K562 (cell line): ENCODE measurements around the gene IL1B. TPM values are rescaled to one million over a fixed set of nuclear protein-coding genes. Genes with fewer than 3 reads are reported as not detected.
A peak's percentile ranks its signal among the peaks of the same experiment; 100 is the strongest.

Experiments
- BRD4 ChIP-seq: fragments of 200-600 bp; sonication (generic); IDR thresholded peaks from 2 replicates; pipeline ENCODE4 v1.6.1; 2017; ENCODE audit warnings: inconsistent platforms
- EP400 ChIP-seq: fragments of 450-650 bp; IDR thresholded peaks from 2 replicates; pipeline ENCODE4 v1.6.1; 2017; ENCODE audit warnings: antibody characterized with exemption, mild to moderate bottlenecking, moderate library complexity
- GATAD2B ChIP-seq: fragments of 450-650 bp; IDR thresholded peaks from 2 replicates; pipeline ENCODE4 v1.6.1; 2017; ENCODE audit warnings: mild to moderate bottlenecking, borderline replicate concordance
- HOXB6 ChIP-seq: fragments of 250-450 bp; sonication (Bioruptor Pico); IDR thresholded peaks from 2 replicates; pipeline ENCODE4 v1.5.1; 2022; ENCODE audit warnings: mild to moderate bottlenecking, borderline replicate concordance
- L3MBTL2 ChIP-seq: fragments of 450-650 bp; IDR thresholded peaks from 2 replicates; pipeline ENCODE4 v1.6.1; 2016; ENCODE audit warnings: mild to moderate bottlenecking, moderate library complexity
- RFX5 ChIP-seq: IDR thresholded peaks from 2 replicates; pipeline ENCODE4 v1.6.1; 2011; ENCODE audit warnings: low read depth, mild to moderate bottlenecking, improper control_type of control experiment, low read length
- RUNX1 ChIP-seq: sonication (generic); IDR thresholded peaks from 2 replicates; pipeline ENCODE4 v1.6.1; 2016; ENCODE audit warnings: antibody characterized with exemption, low read depth
- ZFP1 ChIP-seq: fragments of 450-650 bp; formaldehyde crosslinking; IDR thresholded peaks from 2 replicates; pipeline ENCODE4 v1.4.0; 2020; ENCODE audit warnings: mild to moderate bottlenecking, mixed read lengths
- ZKSCAN1 ChIP-seq: fragments of 150-350 bp; IDR thresholded peaks from 2 replicates; pipeline ENCODE4 v1.6.1; 2016; ENCODE audit warnings: low read depth, low read length
- ZNF780A ChIP-seq: fragments of 250-450 bp; sonication (Bioruptor Pico); IDR thresholded peaks from 2 replicates; pipeline ENCODE4 v1.5.0; 2021; ENCODE audit warnings: mild to moderate bottlenecking
- polyA plus RNA-seq, 8 experiments: library from polyadenylated mRNA; depleted of rRNA in 4 of 8; stranded (reverse) in 5 of 8; unstranded in 3 of 8; fragments of >200 nt; fragmentation: Nextera tagmentation in 2 of 8; fragmentation: Illumina TruSeq in 1 of 8; extraction: Ambion mirVana in 2 of 8; extraction: Trizol in 1 of 8; gene quantifications; 2 replicates each; pipeline versions ENCODE4 v1.2.1 to v1.2.3, GENCODE V29; 2011 to 2014; ENCODE audit warnings: inconsistent platforms in 1 of 8, missing spikeins in 1 of 8
- total RNA-seq, 7 experiments: library from RNA; depleted of rRNA in 6 of 7; stranded (reverse); fragments of >200 nt in 6 of 7; fragmentation: Illumina TruSeq in 2 of 7; extraction: Trizol in 2 of 7; gene quantifications; 2 replicates each; pipeline versions ENCODE4 v1.2.1 to v1.2.3, GENCODE V29; 2011 to 2021; ENCODE audit warnings: low replicate concordance in 1 of 7
- TF ChIP-seq, protein P1 (sequence below): sonication (generic); formaldehyde crosslinking; IDR thresholded peaks from 2 replicates; pipeline ENCODE4 v1.8.0; 2022; ENCODE audit warnings: mild to moderate bottlenecking, missing genetic modification reagents
- TF ChIP-seq, protein P2 (sequence below), 2 experiments: fragments of 450-650 bp; formaldehyde crosslinking in 1 of 2; IDR thresholded peaks; 2 replicates each; pipeline versions ENCODE4 v1.4.0 to v1.6.1; 2014 to 2020; ENCODE audit warnings: mild to moderate bottlenecking in 2 of 2, borderline replicate concordance in 1 of 2, low read depth in 1 of 2
- TF ChIP-seq, protein P3 (sequence below): fragments of 250-450 bp; sonication (Bioruptor Pico); IDR thresholded peaks from 2 replicates; pipeline ENCODE4 v1.5.0; 2022; ENCODE audit warnings: mild to moderate bottlenecking
- TF ChIP-seq, protein P4 (sequence below): sonication (generic); formaldehyde crosslinking; IDR thresholded peaks from 2 replicates; pipeline ENCODE4 v1.8.0; 2022; ENCODE audit warnings: mild to moderate bottlenecking, missing genetic modification reagents

Gene IL1B
- total and polyA plus RNA-seq, 9 of the 15 experiments (the other 6 are each of a cell fraction or from before 2014, with no cell fraction given), result 0.29 TPM; not detected in 8

DNA sequence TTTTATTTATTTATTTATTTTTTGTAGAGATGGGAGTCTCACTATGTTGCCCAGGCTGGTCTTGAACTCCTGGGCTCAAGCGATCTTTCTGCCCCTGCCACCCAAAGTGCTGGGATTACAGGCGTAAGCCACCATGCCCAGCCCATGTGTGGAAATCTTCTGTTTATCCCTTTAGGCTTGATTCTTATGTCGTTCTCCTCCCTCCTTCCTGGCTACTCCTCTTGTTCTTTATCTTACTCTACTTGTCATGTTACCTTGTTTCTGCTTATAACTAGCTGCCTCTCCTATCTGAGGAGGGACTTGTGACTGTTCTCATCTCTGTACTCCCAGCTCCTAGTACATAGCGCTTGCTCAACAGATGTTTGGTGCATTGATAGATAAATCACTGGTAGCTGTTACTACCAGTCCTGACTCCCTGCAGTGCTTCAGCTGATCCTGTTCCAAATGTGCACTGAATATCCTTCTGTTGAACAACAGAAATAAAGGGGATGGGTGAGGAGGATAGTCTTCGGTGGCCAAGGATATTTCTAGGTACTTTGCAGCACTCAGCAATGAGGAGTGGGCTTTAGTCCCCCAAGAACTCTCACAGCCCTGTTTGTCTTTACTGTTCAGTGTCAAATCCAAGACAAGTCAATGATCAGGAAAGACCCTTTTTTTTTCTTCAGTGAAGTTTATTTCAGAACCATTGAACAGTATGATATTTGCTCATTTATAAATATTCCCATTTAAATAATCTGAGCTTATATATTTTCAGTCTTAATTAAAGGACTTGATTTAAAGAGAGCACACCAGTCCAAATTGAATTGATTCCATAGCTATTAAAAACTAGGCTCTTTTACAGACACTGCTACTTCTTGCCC, 7.2 kb downstream of the IL1B start (continued):
- TF ChIP-seq, protein P1, sequence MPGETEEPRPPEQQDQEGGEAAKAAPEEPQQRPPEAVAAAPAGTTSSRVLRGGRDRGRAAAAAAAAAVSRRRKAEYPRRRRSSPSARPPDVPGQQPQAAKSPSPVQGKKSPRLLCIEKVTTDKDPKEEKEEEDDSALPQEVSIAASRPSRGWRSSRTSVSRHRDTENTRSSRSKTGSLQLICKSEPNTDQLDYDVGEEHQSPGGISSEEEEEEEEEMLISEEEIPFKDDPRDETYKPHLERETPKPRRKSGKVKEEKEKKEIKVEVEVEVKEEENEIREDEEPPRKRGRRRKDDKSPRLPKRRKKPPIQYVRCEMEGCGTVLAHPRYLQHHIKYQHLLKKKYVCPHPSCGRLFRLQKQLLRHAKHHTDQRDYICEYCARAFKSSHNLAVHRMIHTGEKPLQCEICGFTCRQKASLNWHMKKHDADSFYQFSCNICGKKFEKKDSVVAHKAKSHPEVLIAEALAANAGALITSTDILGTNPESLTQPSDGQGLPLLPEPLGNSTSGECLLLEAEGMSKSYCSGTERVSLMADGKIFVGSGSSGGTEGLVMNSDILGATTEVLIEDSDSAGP, result no peak
- TF ChIP-seq RFX5, result no peak
- TF ChIP-seq ZFP1 (CRISPR knock-in tag), result no peak
- no peak for TF ChIP-seq HOXB6
- TF ChIP-seq, protein P2, sequence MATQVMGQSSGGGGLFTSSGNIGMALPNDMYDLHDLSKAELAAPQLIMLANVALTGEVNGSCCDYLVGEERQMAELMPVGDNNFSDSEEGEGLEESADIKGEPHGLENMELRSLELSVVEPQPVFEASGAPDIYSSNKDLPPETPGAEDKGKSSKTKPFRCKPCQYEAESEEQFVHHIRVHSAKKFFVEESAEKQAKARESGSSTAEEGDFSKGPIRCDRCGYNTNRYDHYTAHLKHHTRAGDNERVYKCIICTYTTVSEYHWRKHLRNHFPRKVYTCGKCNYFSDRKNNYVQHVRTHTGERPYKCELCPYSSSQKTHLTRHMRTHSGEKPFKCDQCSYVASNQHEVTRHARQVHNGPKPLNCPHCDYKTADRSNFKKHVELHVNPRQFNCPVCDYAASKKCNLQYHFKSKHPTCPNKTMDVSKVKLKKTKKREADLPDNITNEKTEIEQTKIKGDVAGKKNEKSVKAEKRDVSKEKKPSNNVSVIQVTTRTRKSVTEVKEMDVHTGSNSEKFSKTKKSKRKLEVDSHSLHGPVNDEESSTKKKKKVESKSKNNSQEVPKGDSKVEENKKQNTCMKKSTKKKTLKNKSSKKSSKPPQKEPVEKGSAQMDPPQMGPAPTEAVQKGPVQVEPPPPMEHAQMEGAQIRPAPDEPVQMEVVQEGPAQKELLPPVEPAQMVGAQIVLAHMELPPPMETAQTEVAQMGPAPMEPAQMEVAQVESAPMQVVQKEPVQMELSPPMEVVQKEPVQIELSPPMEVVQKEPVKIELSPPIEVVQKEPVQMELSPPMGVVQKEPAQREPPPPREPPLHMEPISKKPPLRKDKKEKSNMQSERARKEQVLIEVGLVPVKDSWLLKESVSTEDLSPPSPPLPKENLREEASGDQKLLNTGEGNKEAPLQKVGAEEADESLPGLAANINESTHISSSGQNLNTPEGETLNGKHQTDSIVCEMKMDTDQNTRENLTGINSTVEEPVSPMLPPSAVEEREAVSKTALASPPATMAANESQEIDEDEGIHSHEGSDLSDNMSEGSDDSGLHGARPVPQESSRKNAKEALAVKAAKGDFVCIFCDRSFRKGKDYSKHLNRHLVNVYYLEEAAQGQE (IDR thresholded peaks at IDR 0.05; ENCODE audit: borderline replicate concordance), result peak; percentile 26; the same call in 1 of the 2 replicates
- TF ChIP-seq, protein P2 (CRISPR knock-in tag; IDR thresholded peaks at IDR 0.05; ENCODE audit: low read depth), result no peak
- TF ChIP-seq, protein P3, sequence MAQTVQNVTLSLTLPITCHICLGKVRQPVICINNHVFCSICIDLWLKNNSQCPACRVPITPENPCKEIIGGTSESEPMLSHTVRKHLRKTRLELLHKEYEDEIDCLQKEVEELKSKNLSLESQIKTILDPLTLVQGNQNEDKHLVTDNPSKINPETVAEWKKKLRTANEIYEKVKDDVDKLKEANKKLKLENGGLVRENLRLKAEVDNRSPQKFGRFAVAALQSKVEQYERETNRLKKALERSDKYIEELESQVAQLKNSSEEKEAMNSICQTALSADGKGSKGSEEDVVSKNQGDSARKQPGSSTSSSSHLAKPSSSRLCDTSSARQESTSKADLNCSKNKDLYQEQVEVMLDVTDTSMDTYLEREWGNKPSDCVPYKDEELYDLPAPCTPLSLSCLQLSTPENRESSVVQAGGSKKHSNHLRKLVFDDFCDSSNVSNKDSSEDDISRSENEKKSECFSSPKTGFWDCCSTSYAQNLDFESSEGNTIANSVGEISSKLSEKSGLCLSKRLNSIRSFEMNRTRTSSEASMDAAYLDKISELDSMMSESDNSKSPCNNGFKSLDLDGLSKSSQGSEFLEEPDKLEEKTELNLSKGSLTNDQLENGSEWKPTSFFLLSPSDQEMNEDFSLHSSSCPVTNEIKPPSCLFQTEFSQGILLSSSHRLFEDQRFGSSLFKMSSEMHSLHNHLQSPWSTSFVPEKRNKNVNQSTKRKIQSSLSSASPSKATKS (CRISPR knock-in tag), result no peak
- TF ChIP-seq BRD4, result no peak
- TF ChIP-seq ZNF780A (CRISPR knock-in tag), result no peak
- no peak for TF ChIP-seq GATAD2B
- TF ChIP-seq, protein P4, sequence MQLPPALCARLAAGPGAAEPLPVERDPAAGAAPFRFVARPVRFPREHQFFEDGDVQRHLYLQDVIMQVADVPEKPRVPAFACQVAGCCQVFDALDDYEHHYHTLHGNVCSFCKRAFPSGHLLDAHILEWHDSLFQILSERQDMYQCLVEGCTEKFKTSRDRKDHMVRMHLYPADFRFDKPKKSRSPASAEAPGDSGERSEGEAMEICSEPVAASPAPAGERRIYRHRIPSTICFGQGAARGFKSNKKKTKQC (CRISPR knock-in tag), result no peak
- no peak for TF ChIP-seq RUNX1
- TF ChIP-seq EP400, result no peak
- no peak for TF ChIP-seq L3MBTL2
- no peak for TF ChIP-seq ZKSCAN1
